Endodermal cell (in vitro differentiated cells): ENCODE data around the gene ATP10B. TPM values are rescaled to one million over a fixed set of nuclear protein-coding genes. Genes with fewer than 3 reads are reported as not detected.

Experiments
- DNase-seq: peaks from one replicate; pipeline ENCODE4 v3.0.0-alpha.2; 2017
- H3K27ac ChIP-seq: 2 replicates; pipeline ENCODE4 v1.5.1; 2013; ENCODE audit warnings: mild to moderate bottlenecking, low read depth, low read length, moderate library complexity
- H3K27me3 ChIP-seq: 2 replicates; pipeline ENCODE4 v1.6.1; 2013; ENCODE audit warnings: mild to moderate bottlenecking, low read length, moderate library complexity; ENCODE audit not compliant: insufficient read depth, control insufficient read depth, poor library complexity, severe bottlenecking
- H3K36me3 ChIP-seq: 2 replicates; pipeline ENCODE4 v1.7.0; 2013; ENCODE audit warnings: mild to moderate bottlenecking, low read length, moderate library complexity; ENCODE audit not compliant: control insufficient read depth, insufficient read depth
- H3K4me1 ChIP-seq: one replicate; pipeline ENCODE4 v1.7.0; 2013; ENCODE audit warnings: low read length; ENCODE audit not compliant: control insufficient read depth, insufficient read depth
- H3K4me3 ChIP-seq: 2 replicates; pipeline ENCODE4 v1.5.1; 2013; ENCODE audit warnings: mild to moderate bottlenecking, low read length, moderate library complexity
- H3K9ac ChIP-seq: 2 replicates; pipeline ENCODE4 v1.6.1; 2013; ENCODE audit warnings: mild to moderate bottlenecking, low read length, moderate library complexity; ENCODE audit not compliant: poor library complexity, severe bottlenecking; ENCODE audit errors: extremely low read depth
- H3K9me3 ChIP-seq: 2 replicates; pipeline ENCODE4 v1.6.1; 2013; ENCODE audit warnings: mild to moderate bottlenecking, low read length, moderate library complexity; ENCODE audit not compliant: control insufficient read depth
- H3K27ac Mint-ChIP-seq: 2 replicates; pipeline ENCODE4 v1.8.0; 2020; ENCODE audit warnings: mixed read lengths
- H3K27me3 Mint-ChIP-seq: 2 replicates; pipeline ENCODE4 v1.8.0; 2021; ENCODE audit warnings: mild to moderate bottlenecking, mixed read lengths; ENCODE audit not compliant: insufficient read depth
- H3K36me3 Mint-ChIP-seq: 2 replicates; pipeline ENCODE4 v1.8.0; 2020; ENCODE audit warnings: low read depth, mixed read lengths
- H3K4me1 Mint-ChIP-seq: 2 replicates; pipeline ENCODE4 v1.8.0; 2020; ENCODE audit warnings: mixed read lengths
- H3K4me3 Mint-ChIP-seq: 2 replicates; pipeline ENCODE4 v1.8.0; 2020; ENCODE audit warnings: mild to moderate bottlenecking, moderate library complexity, mixed read lengths
- H3K9me3 Mint-ChIP-seq: 2 replicates; pipeline ENCODE4 v1.8.0; 2020; ENCODE audit warnings: mild to moderate bottlenecking, mixed read lengths
- WGBS, 2 experiments: methylation state at CpG; one replicate each; pipeline versions ENCODE4 v1.1.5 to v1.1.7; 2013; ENCODE audit warnings: missing lambda C conversion rate in 2 of 2, mixed read lengths in 1 of 2; ENCODE audit not compliant: insufficient coverage in 1 of 2, insufficient read length in 1 of 2; 5-methylcytosine and 5-hydroxymethylcytosine counted together
- total RNA-seq, 2 donors: library from RNA; stranded (reverse); fragmentation: NEBNext Ultra II Directional in 1 of 2; extraction: Animal tissue kit (Norgen Biotek cat#: 25700) in 1 of 2; gene quantifications; 2 replicates in 1 of 2; 3 replicates in 1 of 2; pipeline ENCODE4 v1.2.1, GENCODE V29; 2021
- TF ChIP-seq, protein P1 (sequence below): fragments of 200-600 bp; sonication (generic); conservative IDR thresholded peaks from 2 replicates; pipeline ENCODE4 v1.5.0; 2021; ENCODE audit warnings: antibody characterized with exemption, mild to moderate bottlenecking

The ATP10B gene
- total RNA-seq, 2 donors from 2014 or later = 0.15 to 0.38 TPM

DNA sequence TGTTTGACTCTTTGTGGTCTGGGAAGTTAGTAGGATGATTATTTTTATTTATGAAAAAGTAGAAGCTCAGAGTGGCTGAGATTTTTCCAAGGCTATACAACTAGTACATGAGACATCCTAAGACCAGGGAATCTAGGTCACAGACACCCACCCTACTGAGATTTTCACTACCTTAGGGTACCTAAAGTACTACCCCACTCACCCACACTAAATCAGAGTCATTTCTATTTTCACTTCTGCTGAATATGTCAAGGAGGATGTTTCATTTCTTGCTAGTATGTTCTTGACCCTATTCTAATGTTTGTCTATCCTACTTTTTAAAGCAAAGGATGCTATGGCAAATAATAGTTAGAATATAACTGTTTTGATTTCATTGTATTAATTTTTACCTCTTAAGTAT, 206.0 kb downstream of the ATP10B start:
- Mint-ChIP-seq H3K9me3 (no peaks in the 10 kb centered on the region), H3K27me3 (no peaks in the 10 kb centered on the region), H3K36me3 (no peaks in the 10 kb centered on the region), H3K27ac (no peak overlapping the region), H3K4me1 (peaks cover 6% of the 10 kb centered on the region), H3K4me3 (no peak overlapping the region)
- no peak overlapping the region for H3K27ac ChIP-seq
- peaks cover 10% of the 10 kb centered on the region for H3K9me3 ChIP-seq
- no peaks in the 10 kb centered on the region for H3K36me3 ChIP-seq
- DNase-seq = no peak
- H3K4me1 ChIP-seq = no peaks in the 10 kb centered on the region
- TF ChIP-seq, protein P1, sequence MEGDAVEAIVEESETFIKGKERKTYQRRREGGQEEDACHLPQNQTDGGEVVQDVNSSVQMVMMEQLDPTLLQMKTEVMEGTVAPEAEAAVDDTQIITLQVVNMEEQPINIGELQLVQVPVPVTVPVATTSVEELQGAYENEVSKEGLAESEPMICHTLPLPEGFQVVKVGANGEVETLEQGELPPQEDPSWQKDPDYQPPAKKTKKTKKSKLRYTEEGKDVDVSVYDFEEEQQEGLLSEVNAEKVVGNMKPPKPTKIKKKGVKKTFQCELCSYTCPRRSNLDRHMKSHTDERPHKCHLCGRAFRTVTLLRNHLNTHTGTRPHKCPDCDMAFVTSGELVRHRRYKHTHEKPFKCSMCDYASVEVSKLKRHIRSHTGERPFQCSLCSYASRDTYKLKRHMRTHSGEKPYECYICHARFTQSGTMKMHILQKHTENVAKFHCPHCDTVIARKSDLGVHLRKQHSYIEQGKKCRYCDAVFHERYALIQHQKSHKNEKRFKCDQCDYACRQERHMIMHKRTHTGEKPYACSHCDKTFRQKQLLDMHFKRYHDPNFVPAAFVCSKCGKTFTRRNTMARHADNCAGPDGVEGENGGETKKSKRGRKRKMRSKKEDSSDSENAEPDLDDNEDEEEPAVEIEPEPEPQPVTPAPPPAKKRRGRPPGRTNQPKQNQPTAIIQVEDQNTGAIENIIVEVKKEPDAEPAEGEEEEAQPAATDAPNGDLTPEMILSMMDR = no peak
- H3K9ac ChIP-seq = no peak overlapping the region
- no peak overlapping the region for H3K4me3 ChIP-seq
- H3K27me3 ChIP-seq = no peaks in the 10 kb centered on the region

DNA sequence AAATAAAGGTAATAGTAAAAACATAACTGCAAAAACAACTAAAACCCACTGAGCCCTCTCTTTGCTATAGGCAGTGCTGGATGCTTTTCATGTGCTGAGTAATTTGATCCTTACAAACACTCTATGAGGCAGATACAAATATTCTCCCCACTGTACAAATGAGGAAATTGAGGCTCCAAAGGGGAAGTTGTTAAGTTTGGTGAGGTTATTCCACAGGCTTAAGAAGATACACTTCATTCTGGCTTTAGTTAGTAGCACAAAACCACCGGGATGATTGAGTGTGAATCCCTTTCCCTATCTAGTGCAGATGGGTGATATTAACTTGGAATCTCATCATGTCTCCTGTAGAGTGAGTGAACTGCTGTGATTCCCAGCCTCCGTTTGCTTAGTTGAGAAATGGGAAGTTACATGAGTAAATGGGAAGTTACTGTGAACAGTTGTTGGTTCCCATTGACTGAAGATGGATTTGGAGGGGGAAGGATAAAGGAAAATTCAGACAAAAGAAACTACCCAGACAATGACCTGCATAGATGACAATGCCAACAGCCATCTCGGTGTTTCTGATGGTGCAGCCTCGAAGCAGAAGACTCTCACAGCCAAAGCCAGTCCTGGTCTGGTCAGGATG, 208.3 kb downstream of the ATP10B start:
- no peak overlapping the region for H3K27ac Mint-ChIP-seq
- H3K27ac ChIP-seq = no peak overlapping the region
- H3K27me3 ChIP-seq = no peaks in the 10 kb centered on the region
- no peaks in the 10 kb centered on the region for H3K36me3 ChIP-seq
- peaks cover 1% of the 10 kb centered on the region for H3K27me3 Mint-ChIP-seq
- TF ChIP-seq, protein P1 = no peak
- DNase-seq = no peak
- peaks cover 13% of the 10 kb centered on the region for H3K4me1 ChIP-seq
- no peaks in the 10 kb centered on the region for H3K9me3 ChIP-seq
- H3K4me1 Mint-ChIP-seq = peaks cover 22% of the 10 kb centered on the region
- no peak overlapping the region for H3K4me3 ChIP-seq
- H3K9ac ChIP-seq = no peak overlapping the region
- no peak overlapping the region for H3K4me3 Mint-ChIP-seq
- H3K36me3 Mint-ChIP-seq = no peaks in the 10 kb centered on the region
- 91% methylated on average over 4 of the region's 4 CpGs; no CpG with 5 or more reads in 1 of the 2 experiments for WGBS, 2 experiments
- no peaks in the 10 kb centered on the region for H3K9me3 Mint-ChIP-seq

DNA sequence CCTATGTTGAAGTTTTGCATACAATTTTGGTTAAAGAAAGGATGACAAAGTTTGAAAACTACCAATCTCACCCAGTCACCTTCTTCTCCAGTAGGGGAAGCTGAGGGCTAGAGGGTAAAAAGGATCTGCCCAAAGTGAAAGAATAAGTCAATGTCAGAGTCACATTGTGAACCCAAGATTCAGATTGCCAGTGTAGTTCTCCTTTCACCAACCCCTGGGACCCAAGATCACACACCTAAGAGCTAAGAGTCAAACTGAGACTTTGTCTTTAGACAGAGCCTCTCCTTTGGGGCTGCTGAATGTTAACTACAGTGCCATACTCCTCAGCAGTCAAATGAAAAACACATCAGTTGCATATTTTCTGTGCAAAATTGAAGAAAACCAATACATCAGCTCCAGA, 210.6 kb downstream of the ATP10B start:
- no peaks in the 10 kb centered on the region for H3K9me3 Mint-ChIP-seq
- H3K4me3 Mint-ChIP-seq = no peak overlapping the region
- H3K27ac Mint-ChIP-seq = no peak overlapping the region
- Histone ChIP-seq H3K9ac (no peak overlapping the region), H3K4me1 (peaks cover 13% of the 10 kb centered on the region), H3K27me3 (no peaks in the 10 kb centered on the region), H3K36me3 (no peaks in the 10 kb centered on the region), H3K4me3 (no peak overlapping the region), H3K9me3 (no peaks in the 10 kb centered on the region), H3K27ac (no peak overlapping the region)
- no peaks in the 10 kb centered on the region for H3K36me3 Mint-ChIP-seq
- peaks cover 30% of the 10 kb centered on the region for H3K4me1 Mint-ChIP-seq
- no peak for DNase-seq
- TF ChIP-seq, protein P1 = no peak
- H3K27me3 Mint-ChIP-seq = peaks cover 12% of the 10 kb centered on the region
